PFSK-1 (cell line): ENCODE data around the gene CAMKV.

ENCODE experiments used
- POLR2AphosphoS5 ChIP-seq: IDR thresholded peaks from 2 replicates; pipeline ENCODE4 v1.6.1; 2012; ENCODE audit warnings: low read depth, mild to moderate bottlenecking, control low read depth, low read length, moderate library complexity
- SIN3A ChIP-seq: IDR thresholded peaks from 2 replicates; pipeline ENCODE4 v1.6.1; 2012; ENCODE audit warnings: mild to moderate bottlenecking, low read length, moderate library complexity, borderline replicate concordance; ENCODE audit not compliant: insufficient read depth
- TAF1 ChIP-seq: IDR thresholded peaks from 2 replicates; pipeline ENCODE4 v1.6.1; 2012; ENCODE audit warnings: low read length, control low read depth, borderline replicate concordance; ENCODE audit not compliant: insufficient read depth
- TF ChIP-seq, protein P1 (sequence below), 2 experiments: IDR thresholded peaks; 2 replicates each; pipeline versions ENCODE4 v1.6.1 to v1.8.0; 2011 to 2012; ENCODE audit warnings: low read depth in 2 of 2, low read length in 2 of 2, control low read depth in 1 of 2, inconsistent platforms in 1 of 2, mild to moderate bottlenecking in 1 of 2, moderate library complexity in 1 of 2; ENCODE audit not compliant: insufficient read depth in 1 of 2

DNA sequence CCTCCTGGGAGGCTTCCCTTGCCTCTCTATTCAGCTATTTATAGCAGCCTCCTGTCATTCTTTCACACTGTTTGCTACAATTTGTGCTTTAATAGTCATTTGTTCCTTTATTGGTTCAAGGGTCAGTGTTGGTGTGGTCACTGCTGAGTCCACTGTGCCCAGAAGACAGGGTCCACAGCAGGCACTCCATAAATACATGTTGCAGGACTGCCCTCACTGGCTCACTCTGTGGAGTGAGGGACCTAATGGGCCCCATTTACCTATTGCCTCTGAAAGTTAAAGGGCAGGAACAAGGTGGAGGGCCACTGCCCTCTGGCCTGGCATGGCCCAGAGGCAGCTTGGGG is 17.2 kb upstream of the CAMKV start:
- TF ChIP-seq, protein P1, sequence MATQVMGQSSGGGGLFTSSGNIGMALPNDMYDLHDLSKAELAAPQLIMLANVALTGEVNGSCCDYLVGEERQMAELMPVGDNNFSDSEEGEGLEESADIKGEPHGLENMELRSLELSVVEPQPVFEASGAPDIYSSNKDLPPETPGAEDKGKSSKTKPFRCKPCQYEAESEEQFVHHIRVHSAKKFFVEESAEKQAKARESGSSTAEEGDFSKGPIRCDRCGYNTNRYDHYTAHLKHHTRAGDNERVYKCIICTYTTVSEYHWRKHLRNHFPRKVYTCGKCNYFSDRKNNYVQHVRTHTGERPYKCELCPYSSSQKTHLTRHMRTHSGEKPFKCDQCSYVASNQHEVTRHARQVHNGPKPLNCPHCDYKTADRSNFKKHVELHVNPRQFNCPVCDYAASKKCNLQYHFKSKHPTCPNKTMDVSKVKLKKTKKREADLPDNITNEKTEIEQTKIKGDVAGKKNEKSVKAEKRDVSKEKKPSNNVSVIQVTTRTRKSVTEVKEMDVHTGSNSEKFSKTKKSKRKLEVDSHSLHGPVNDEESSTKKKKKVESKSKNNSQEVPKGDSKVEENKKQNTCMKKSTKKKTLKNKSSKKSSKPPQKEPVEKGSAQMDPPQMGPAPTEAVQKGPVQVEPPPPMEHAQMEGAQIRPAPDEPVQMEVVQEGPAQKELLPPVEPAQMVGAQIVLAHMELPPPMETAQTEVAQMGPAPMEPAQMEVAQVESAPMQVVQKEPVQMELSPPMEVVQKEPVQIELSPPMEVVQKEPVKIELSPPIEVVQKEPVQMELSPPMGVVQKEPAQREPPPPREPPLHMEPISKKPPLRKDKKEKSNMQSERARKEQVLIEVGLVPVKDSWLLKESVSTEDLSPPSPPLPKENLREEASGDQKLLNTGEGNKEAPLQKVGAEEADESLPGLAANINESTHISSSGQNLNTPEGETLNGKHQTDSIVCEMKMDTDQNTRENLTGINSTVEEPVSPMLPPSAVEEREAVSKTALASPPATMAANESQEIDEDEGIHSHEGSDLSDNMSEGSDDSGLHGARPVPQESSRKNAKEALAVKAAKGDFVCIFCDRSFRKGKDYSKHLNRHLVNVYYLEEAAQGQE (IDR thresholded peaks at IDR 0.05; ENCODE audit: insufficient read depth in 1 of 2, low read depth in 2 of 2, low read length in 2 of 2): no peak
- TF ChIP-seq POLR2AphosphoS5 (no peak), TAF1 (no peak), SIN3A (no peak)
